ENCODE measurements around the gene CAPN1. TPM values are rescaled to one million over a fixed set of nuclear protein-coding genes. Genes with fewer than 3 reads are reported as not detected.
"Not testable (repeated sequence)": the region's sequence is repeated elsewhere in the genome, so short reads cannot be mapped to it uniquely, and the experiment has no call there.

Gene CAPN1
- total and polyA plus RNA-seq, 8 donors: 80.5 to 248 (median 88.0) TPM

DNA sequence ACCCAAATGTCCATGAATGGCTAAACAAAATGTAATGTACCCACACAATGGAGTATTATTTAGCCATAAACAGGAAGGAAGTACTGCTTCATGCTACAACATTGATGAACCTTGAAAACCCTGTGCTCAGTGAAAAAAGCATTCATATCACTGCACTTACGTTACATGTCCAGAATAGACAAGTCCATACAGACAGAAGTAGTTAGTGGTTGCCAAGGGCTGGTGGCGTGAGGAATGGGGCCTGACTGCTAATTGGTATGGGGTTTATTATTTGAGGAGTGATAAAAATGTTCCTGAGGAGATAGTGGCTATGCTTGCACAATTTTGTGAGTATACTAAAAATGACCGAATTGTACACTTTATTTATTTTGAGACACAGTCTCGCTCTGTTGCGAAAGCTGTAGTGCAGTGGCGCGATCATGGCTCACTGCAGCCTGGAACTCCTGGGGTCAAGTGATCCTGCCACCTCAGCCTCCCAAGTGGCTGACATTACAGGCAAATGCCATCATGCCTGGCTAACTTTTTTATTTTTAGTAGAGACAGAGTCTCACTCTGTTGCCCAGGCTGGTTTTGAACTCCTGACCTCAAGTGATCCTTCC, 39.7 kb upstream of the CAPN1 start:
- no peaks in the 10 kb centered on the region for H3K36me3 ChIP-seq
- H3K4me3 ChIP-seq: no peak overlapping the region
- intact Hi-C loops (cut with DNase I): no loop called here
- no peaks in the 10 kb centered on the region for H3K4me1 ChIP-seq
- no peaks in the 10 kb centered on the region for H3K9me3 ChIP-seq
- no peak for ATAC-seq
- H3K27ac ChIP-seq: no peak overlapping the region
- TF ChIP-seq, protein P1, sequence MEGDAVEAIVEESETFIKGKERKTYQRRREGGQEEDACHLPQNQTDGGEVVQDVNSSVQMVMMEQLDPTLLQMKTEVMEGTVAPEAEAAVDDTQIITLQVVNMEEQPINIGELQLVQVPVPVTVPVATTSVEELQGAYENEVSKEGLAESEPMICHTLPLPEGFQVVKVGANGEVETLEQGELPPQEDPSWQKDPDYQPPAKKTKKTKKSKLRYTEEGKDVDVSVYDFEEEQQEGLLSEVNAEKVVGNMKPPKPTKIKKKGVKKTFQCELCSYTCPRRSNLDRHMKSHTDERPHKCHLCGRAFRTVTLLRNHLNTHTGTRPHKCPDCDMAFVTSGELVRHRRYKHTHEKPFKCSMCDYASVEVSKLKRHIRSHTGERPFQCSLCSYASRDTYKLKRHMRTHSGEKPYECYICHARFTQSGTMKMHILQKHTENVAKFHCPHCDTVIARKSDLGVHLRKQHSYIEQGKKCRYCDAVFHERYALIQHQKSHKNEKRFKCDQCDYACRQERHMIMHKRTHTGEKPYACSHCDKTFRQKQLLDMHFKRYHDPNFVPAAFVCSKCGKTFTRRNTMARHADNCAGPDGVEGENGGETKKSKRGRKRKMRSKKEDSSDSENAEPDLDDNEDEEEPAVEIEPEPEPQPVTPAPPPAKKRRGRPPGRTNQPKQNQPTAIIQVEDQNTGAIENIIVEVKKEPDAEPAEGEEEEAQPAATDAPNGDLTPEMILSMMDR (IDR thresholded peaks at IDR 0.05): no peak
- no peaks in the 10 kb centered on the region for H3K27me3 ChIP-seq
- DNase-seq: no peak

DNA sequence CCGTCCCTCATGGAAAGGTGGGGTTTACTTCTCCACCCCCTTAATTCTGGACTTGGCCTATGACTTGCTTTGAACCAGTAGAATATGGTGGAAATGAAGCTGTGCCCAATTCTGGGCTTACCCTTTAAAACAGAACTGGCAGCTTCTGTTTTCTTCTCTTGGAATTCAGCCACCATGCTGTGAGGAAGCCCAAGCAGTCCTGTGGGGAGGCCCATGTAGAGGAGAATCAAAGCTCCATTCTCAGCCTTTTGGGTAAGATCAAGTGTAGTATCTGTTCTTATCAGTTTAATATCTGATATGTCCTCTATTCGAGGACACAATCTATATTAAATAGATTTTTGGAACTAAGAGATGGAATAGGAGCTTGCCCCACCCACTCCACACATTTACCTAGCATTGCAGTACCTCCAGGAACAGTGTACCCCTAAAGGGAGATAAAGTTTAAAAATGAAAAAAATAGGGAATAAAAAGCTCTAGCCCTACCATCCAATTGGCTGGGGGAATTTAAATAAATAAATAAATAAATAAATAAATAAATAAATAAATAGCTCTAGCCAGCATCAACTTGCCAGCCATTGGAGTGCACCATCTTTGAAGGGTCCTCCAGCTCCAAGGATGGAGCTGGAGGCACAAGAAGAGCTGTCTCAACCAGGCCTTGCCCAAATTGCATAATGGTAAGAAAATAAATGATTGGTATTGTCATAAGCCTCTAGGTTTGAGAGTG, 34.2 kb upstream of the CAPN1 start:
- TF ChIP-seq, protein P1 (IDR thresholded peaks at IDR 0.05): no peak
- no peaks in the 10 kb centered on the region for H3K9me3 ChIP-seq
- no peak overlapping the region for H3K4me3 ChIP-seq
- no peaks in the 10 kb centered on the region for H3K36me3 ChIP-seq
- intact Hi-C loops (cut with DNase I): no loop called here
- H3K27ac ChIP-seq: no peak overlapping the region
- peaks cover 14 to 28% of the 10 kb centered on the region in 2 donors for H3K4me1 ChIP-seq
- no peaks in the 10 kb centered on the region for H3K27me3 ChIP-seq
- ATAC-seq (no peak), DNase-seq (no peak)

DNA sequence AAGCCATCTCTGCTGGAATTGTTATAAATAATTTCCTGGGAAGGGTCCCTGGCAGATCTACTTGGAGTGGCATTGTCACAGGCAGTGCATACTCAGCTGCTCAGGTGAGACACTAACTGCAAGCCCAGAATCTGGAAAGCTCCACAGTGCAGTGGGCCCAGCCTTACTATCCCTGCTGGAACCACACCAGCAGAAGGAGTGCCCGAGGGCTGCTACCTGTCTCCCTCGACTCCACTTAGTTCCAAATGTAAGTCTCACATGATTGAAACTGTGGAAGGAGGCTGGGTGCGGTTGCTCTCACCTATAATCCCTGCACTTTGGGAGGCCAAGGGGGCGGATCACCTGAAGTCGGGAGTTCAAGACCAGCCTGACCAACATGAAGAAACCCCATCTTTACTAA, 33.1 kb upstream of the CAPN1 start:
- Histone ChIP-seq H3K9me3 (no peaks in the 10 kb centered on the region), H3K36me3 (no peaks in the 10 kb centered on the region), H3K27me3 (no peaks in the 10 kb centered on the region), H3K27ac (no peak overlapping the region), H3K4me3 (no peak overlapping the region), H3K4me1 (peaks cover 14 to 28% of the 10 kb centered on the region in 2 donors)
- intact Hi-C loops (cut with DNase I): no loop called here
- DNase-seq: no peak
- no peak for ATAC-seq
- TF ChIP-seq, protein P1 (IDR thresholded peaks at IDR 0.05): no peak

DNA sequence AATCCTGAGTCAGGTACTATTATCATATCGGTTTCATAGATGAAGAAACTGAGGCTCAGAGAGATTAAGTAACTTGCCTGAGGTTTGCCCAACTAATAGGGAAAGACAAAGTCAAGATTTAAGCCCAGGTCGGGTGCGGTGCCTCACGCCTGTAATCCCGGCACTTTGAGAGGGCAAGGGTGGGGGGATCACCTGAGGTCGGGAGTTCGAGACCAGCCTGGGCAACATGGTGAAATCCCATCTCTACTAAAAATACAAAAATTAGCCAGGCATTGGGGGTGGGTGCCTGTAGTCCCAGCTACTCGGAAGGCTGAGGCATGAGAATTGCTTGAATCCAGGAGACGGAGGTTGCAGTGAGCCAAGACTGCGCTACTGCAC, 31.6 kb upstream of the CAPN1 start:
- ATAC-seq; H3K4me3 ChIP-seq; DNase-seq; H3K9me3 ChIP-seq; H3K27me3 ChIP-seq; intact Hi-C loops (cut with DNase I); H3K36me3 ChIP-seq: not testable (repeated sequence)
- Histone ChIP-seq H3K27ac (peak overlapping the region; percentile 71 to 85), H3K4me1 (peaks cover 14 to 28% of the 10 kb centered on the region in 2 donors)

DNA sequence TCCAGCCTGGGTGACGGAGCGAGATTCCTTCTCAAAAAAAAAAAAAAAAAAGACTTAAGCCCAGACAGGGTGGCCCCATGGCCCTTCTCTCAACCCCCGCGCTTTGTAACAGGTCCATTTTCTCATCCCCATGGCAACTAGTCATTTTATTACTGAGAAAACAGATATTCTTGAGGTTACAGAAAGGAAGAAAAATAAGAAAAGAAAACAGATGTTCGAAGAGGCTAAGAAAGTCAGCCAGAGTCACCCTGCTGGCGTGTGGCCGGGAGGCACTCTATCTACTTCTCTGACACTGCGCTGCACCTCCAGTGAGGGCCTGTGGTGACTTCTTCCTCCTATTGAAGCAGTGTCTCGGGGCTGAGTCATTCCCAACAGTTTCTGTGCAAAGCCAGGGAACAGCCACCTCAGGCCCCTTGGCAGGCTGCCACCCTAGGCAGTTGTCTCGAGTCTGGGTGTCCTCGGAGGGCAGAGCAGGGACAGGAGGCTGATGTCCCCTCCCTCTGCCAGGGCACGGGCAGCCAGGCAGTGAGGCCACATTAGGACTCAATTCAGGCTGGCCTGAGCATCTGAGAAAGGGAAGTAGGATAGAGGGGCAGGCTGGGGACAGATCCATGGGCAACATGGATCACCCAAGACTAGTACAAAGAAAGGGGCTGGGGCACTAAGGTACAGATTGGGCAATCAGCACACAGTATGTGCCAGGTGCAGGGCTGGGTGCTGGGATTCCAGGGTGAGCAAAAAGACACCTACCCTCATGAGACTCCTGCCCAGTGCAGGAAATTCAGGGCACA, 31.0 kb upstream of the CAPN1 start:
- Histone ChIP-seq H3K4me1 (peaks cover 14 to 28% of the 10 kb centered on the region in 2 donors), H3K36me3 (no peaks in the 10 kb centered on the region), H3K27me3 (no peaks in the 10 kb centered on the region), H3K4me3 (no peak overlapping the region), H3K9me3 (no peaks in the 10 kb centered on the region), H3K27ac (peak overlapping the region; percentile 71 to 85)
- DNase-seq (peak; percentile 9 to 95 (median 70)), ATAC-seq (peak; percentile 94)
- intact Hi-C loops (cut with DNase I): no loop called here
- TF ChIP-seq, protein P1 (IDR thresholded peaks at IDR 0.05): no peak

Measured in left lung (tissue), 10 donors.